Stimulated activated naive CD8-positive, alpha-beta T cell treated with anti-CD3 and anti-CD28 coated beads, Interleukin-15, amount 100 ng/mL, for 72 hours (primary cell): ENCODE results near the gene PPIH.
"Not testable (repeated sequence)": the region's sequence is repeated elsewhere in the genome, so short reads cannot be mapped to it uniquely, and the experiment has no call there.

Experiments used
- ATAC-seq: fragments of 150-1000 bp; cut with Tn5 transposase; 2 replicates; pipeline ENCODE4 v1.10.0; 2021; ENCODE audit warnings: mild to moderate bottlenecking, moderate library complexity
- DNase-seq, 2 donors: peaks; one replicate each; pipeline ENCODE4 v3.0.0; 2021 to 2022
- H3K27ac Mint-ChIP-seq, 2 donors: one replicate each; pipeline ENCODE4 v1.8.0; 2022; ENCODE audit warnings: mild to moderate bottlenecking in 2 of 2, mixed read lengths in 2 of 2, moderate library complexity in 2 of 2
- H3K27me3 Mint-ChIP-seq: one replicate; pipeline ENCODE4 v1.8.0; 2022; ENCODE audit warnings: mixed read lengths
- H3K4me1 Mint-ChIP-seq: one replicate; pipeline ENCODE4 v1.8.0; 2022; ENCODE audit warnings: mild to moderate bottlenecking, mixed read lengths
- H3K4me3 Mint-ChIP-seq, 2 donors: one replicate each; pipeline ENCODE4 v1.8.0; 2022; ENCODE audit warnings: mild to moderate bottlenecking in 2 of 2, mixed read lengths in 2 of 2, moderate library complexity in 1 of 2
- H3K9me3 Mint-ChIP-seq, 2 donors: one replicate each; pipeline ENCODE4 v1.8.0; 2022; ENCODE audit warnings: mixed read lengths in 2 of 2

The PPIH gene

GRCh38 chr1:42676534-42677087, 18.4 kb downstream of the PPIH start:
- no peak overlapping the region for H3K4me3 Mint-ChIP-seq
- H3K4me1 Mint-ChIP-seq, result peaks cover 17% of the 10 kb centered on the region
- no peaks in the 10 kb centered on the region for H3K27me3 Mint-ChIP-seq
- H3K27ac Mint-ChIP-seq, result no peak overlapping the region
- ATAC-seq, result no peak
- DNase-seq, result no peak
- no peaks in the 10 kb centered on the region for H3K9me3 Mint-ChIP-seq

GRCh38 chr1:42679364-42679983, 21.3 kb downstream of the PPIH start:
- Mint-ChIP-seq H3K27ac (no peak overlapping the region), H3K27me3 (no peaks in the 10 kb centered on the region), H3K9me3 (no peaks in the 10 kb centered on the region), H3K4me3 (no peak overlapping the region), H3K4me1 (peaks cover 28% of the 10 kb centered on the region)
- no peak for ATAC-seq
- no peak for DNase-seq

- H3K9me3 Mint-ChIP-seq, result no peaks in the 10 kb centered on the region
- no peak for ATAC-seq
- H3K27ac Mint-ChIP-seq, result no peak overlapping the region
- DNase-seq, result no peak
- H3K4me1 Mint-ChIP-seq, result peaks cover 34% of the 10 kb centered on the region
- no peaks in the 10 kb centered on the region for H3K27me3 Mint-ChIP-seq
- peak overlapping the region; percentile 91 to 94 for H3K4me3 Mint-ChIP-seq
These were observed 21.8 kb downstream of the PPIH start for GRCh38 chr1:42680055-42680454.

GRCh38 chr1:42680921-42681683, 22.9 kb downstream of the PPIH start:
- Mint-ChIP-seq H3K4me3 (peak overlapping the region; percentile 91 to 94), H3K27ac (peak overlapping the region; percentile 95 to 99), H3K9me3 (no peaks in the 10 kb centered on the region), H3K4me1 (peaks cover 44% of the 10 kb centered on the region), H3K27me3 (no peaks in the 10 kb centered on the region)
- DNase-seq, result peak; percentile 15 to 17
- no peak for ATAC-seq

- H3K4me3 Mint-ChIP-seq, result peak within 1 kb of the TSS; percentile 94 to 98
- H3K4me1 Mint-ChIP-seq, result peaks cover 50% of the 10 kb centered on the region
- no peaks in the 10 kb centered on the region for H3K9me3 Mint-ChIP-seq
- DNase-seq (peak; percentile 95 to 97), ATAC-seq (peak; percentile 96)
- peak within 1 kb of the TSS; percentile 95 to 99 for H3K27ac Mint-ChIP-seq
- no peaks in the 10 kb centered on the region for H3K27me3 Mint-ChIP-seq
These were observed 23.7 kb downstream of the PPIH start, which contains the start of gene YBX1 for GRCh38 chr1:42681741-42682483. Gene YBX1 (plus strand): TSS chr1:42682418. CDS start chr1:42682566, 148 bp downstream.

GRCh38 chr1:42682484-42682738, 24.2 kb downstream of the PPIH start:
- H3K4me1 Mint-ChIP-seq, result peaks cover 55% of the 10 kb centered on the region
- not testable (repeated sequence) for DNase-seq, H3K9me3 Mint-ChIP-seq, H3K27me3 Mint-ChIP-seq
- peak overlapping the region; percentile 91 to 94 for H3K4me3 Mint-ChIP-seq
- ATAC-seq, result peak; percentile 44
- peak overlapping the region; percentile 95 to 99 for H3K27ac Mint-ChIP-seq

- H3K9me3 Mint-ChIP-seq, result no peaks in the 10 kb centered on the region
- DNase-seq (peak; percentile 66 to 71), ATAC-seq (peak; percentile 51)
- peak overlapping the region; percentile 93 to 96 for H3K27ac Mint-ChIP-seq
- peak overlapping the region; percentile 92 to 98 for H3K4me3 Mint-ChIP-seq
- H3K4me1 Mint-ChIP-seq, result peaks cover 60% of the 10 kb centered on the region
- H3K27me3 Mint-ChIP-seq, result no peaks in the 10 kb centered on the region
These were observed 24.7 kb downstream of the PPIH start for GRCh38 chr1:42682739-42683531.

- Mint-ChIP-seq H3K27ac (peak overlapping the region; percentile 17 to 96), H3K4me3 (peak overlapping the region; percentile 92 to 98), H3K4me1 (peaks cover 72% of the 10 kb centered on the region), H3K9me3 (no peaks in the 10 kb centered on the region), H3K27me3 (no peaks in the 10 kb centered on the region)
- no peak for DNase-seq
- ATAC-seq, result no peak
These were observed 25.9 kb downstream of the PPIH start for GRCh38 chr1:42684139-42684538.

GRCh38 chr1:42686418-42686817, 28.2 kb downstream of the PPIH start:
- H3K9me3 Mint-ChIP-seq, result no peaks in the 10 kb centered on the region

GRCh38 chr1:42689912-42690311, 31.7 kb downstream of the PPIH start:
- ATAC-seq (no peak), DNase-seq (no peak)
- H3K27ac Mint-ChIP-seq, result peak overlapping the region in 1 of 2 donors; percentile 40
- peaks cover 87% of the 10 kb centered on the region for H3K4me1 Mint-ChIP-seq
- no peaks in the 10 kb centered on the region for H3K9me3 Mint-ChIP-seq
- no peaks in the 10 kb centered on the region for H3K27me3 Mint-ChIP-seq
- peak overlapping the region in 1 of 2 donors; percentile 57 for H3K4me3 Mint-ChIP-seq

More at GRCh38 chr1:42686418-42686817, 28.2 kb downstream of the PPIH start:
- Mint-ChIP-seq H3K4me1 (peaks cover 75% of the 10 kb centered on the region), H3K4me3 (peak overlapping the region; percentile 56 to 98), H3K27me3 (no peaks in the 10 kb centered on the region), H3K27ac (no peak overlapping the region)
- DNase-seq, result no peak
- no peak for ATAC-seq

GRCh38 chr1:42690477-42691156, 32.4 kb downstream of the PPIH start:
- peak overlapping the region in 1 of 2 donors; percentile 57 for H3K4me3 Mint-ChIP-seq
- ATAC-seq (peak; percentile 76), DNase-seq (no peak)
- H3K4me1 Mint-ChIP-seq, result peaks cover 87% of the 10 kb centered on the region
- H3K9me3 Mint-ChIP-seq, result no peaks in the 10 kb centered on the region
- H3K27me3 Mint-ChIP-seq, result no peaks in the 10 kb centered on the region
- H3K27ac Mint-ChIP-seq, result peak overlapping the region; percentile 30 to 80

- Mint-ChIP-seq H3K4me3 (peak overlapping the region in 1 of 2 donors; percentile 35), H3K4me1 (peaks cover 83% of the 10 kb centered on the region)
These were observed 32.9 kb downstream of the PPIH start for GRCh38 chr1:42691157-42691498.

GRCh38 chr1:42692461-42692860, 34.2 kb downstream of the PPIH start:
- Mint-ChIP-seq H3K4me3 (peak overlapping the region in 1 of 2 donors; percentile 29), H3K4me1 (peaks cover 71% of the 10 kb centered on the region), H3K27ac (peak overlapping the region; percentile 34 to 81), H3K9me3 (no peaks in the 10 kb centered on the region), H3K27me3 (no peaks in the 10 kb centered on the region)
- no peak for ATAC-seq
- DNase-seq, result no peak

More at GRCh38 chr1:42691157-42691498, 32.9 kb downstream of the PPIH start:
- Mint-ChIP-seq H3K27ac (no peak overlapping the region), H3K9me3 (no peaks in the 10 kb centered on the region), H3K27me3 (no peaks in the 10 kb centered on the region)
- ATAC-seq (peak; percentile 57), DNase-seq (no peak)

- Mint-ChIP-seq H3K27me3 (no peaks in the 10 kb centered on the region), H3K4me1 (peaks cover 67% of the 10 kb centered on the region), H3K27ac (peak overlapping the region; percentile 6 to 81), H3K4me3 (no peak overlapping the region), H3K9me3 (no peaks in the 10 kb centered on the region)
- ATAC-seq (no peak), DNase-seq (no peak)
These were observed 34.7 kb downstream of the PPIH start for GRCh38 chr1:42692911-42693310.
